HL-60 (cell line): Measurements from ENCODE around the gene SPATA21.

Source experiments
- DNase-seq, 2 experiments: peaks; one replicate each; pipeline ENCODE4 v3.0.0-alpha.2; 2010 to 2020; ENCODE audit warnings: low read depth in 1 of 2, low spot score in 1 of 2
- H3K27ac ChIP-seq: fragments of 250-450 bp; sonication (Bioruptor Pico); replicated peaks from 2 replicates; pipeline ENCODE4 v1.5.1; 2020; ENCODE audit warnings: mild to moderate bottlenecking, moderate library complexity
- H3K27me3 ChIP-seq: fragments of 250-450 bp; sonication (Bioruptor Pico); 2 replicates; pipeline ENCODE4 v1.5.1; 2021; ENCODE audit warnings: mild to moderate bottlenecking, moderate library complexity; ENCODE audit not compliant: insufficient read depth, poor library complexity, severe bottlenecking
- H3K4me3 ChIP-seq: replicated peaks from 2 replicates; pipeline ENCODE4 v1.5.1; 2011; ENCODE audit warnings: mild to moderate bottlenecking, control low read depth, low read length; ENCODE audit not compliant: insufficient read depth
- CTCF ChIP-seq: IDR thresholded peaks from one replicate; pipeline ENCODE4 v1.5.1; 2011; ENCODE audit warnings: low read length, control low read depth, inconsistent platforms; ENCODE audit not compliant: insufficient read depth
- GABPA ChIP-seq: IDR thresholded peaks from 2 replicates; pipeline ENCODE4 v1.6.1; 2012; ENCODE audit warnings: low read depth
- POLR2AphosphoS5 ChIP-seq: IDR thresholded peaks from 2 replicates; pipeline ENCODE4 v1.6.1; 2012; ENCODE audit warnings: low read depth
- REST ChIP-seq: IDR thresholded peaks from 2 replicates; pipeline ENCODE4 v1.6.1; 2012; ENCODE audit warnings: low read depth; ENCODE audit not compliant: insufficient replicate concordance
- SPI1 ChIP-seq: IDR thresholded peaks from 2 replicates; pipeline ENCODE4 v1.6.1; 2012; ENCODE audit warnings: low read depth, mild to moderate bottlenecking, borderline replicate concordance

The SPATA21 gene

GRCh38 chr1:16438516-16438915 lies 1.3 kb upstream of the SPATA21 start:
- TF ChIP-seq CTCF (no peak), REST (no peak), POLR2AphosphoS5 (no peak), GABPA (no peak), SPI1 (no peak)
- Histone ChIP-seq H3K27me3 (no peaks in the 10 kb centered on the region), H3K27ac (no peak overlapping the region), H3K4me3 (no peak overlapping the region)
- DNase-seq: no peak

- no peak overlapping the region for H3K4me3 ChIP-seq
- TF ChIP-seq SPI1: no peak
- TF ChIP-seq REST: no peak
- no peak for TF ChIP-seq CTCF
- no peak for TF ChIP-seq GABPA
- no peak for TF ChIP-seq POLR2AphosphoS5
- H3K27ac ChIP-seq: no peak overlapping the region
- no peaks in the 10 kb centered on the region for H3K27me3 ChIP-seq
- DNase-seq: no peak
Measured at GRCh38 chr1:16434501-16434900, 2.7 kb downstream of the SPATA21 start.

GRCh38 chr1:16434007-16434406 lies 3.2 kb downstream of the SPATA21 start:
- DNase-seq: no peak
- H3K4me3 ChIP-seq: no peak overlapping the region
- H3K27ac ChIP-seq: no peak overlapping the region
- TF ChIP-seq CTCF (no peak), GABPA (no peak), SPI1 (no peak), POLR2AphosphoS5 (no peak), REST (no peak)
- H3K27me3 ChIP-seq: no peaks in the 10 kb centered on the region
